Retinal pigment epithelial cell (primary cell): ENCODE results near the gene PAM16.
A peak's percentile ranks its signal among the peaks of the same experiment; 100 is the strongest.

ENCODE experiments used
- DNase-seq: peaks from one replicate; pipeline ENCODE4 v3.0.0-alpha.2; 2010; ENCODE audit warnings: low read depth
- H3K4me3 ChIP-seq: 2 replicates; pipeline ENCODE4 v1.5.1; 2011; ENCODE audit warnings: mild to moderate bottlenecking, low read length, control low read depth, moderate library complexity
- CTCF ChIP-seq: conservative IDR thresholded peaks from 2 replicates; pipeline ENCODE4 v1.5.1; 2011; ENCODE audit warnings: low read depth, low read length, control low read depth, inconsistent platforms

The PAM16 gene

GRCh38 chr16:4328782-4329775, 22.0 kb downstream of the PAM16 start:
- TF ChIP-seq CTCF, result no peak
- no peak for DNase-seq
- no peak overlapping the region for H3K4me3 ChIP-seq

- DNase-seq, result no peak
- TF ChIP-seq CTCF, result peak; percentile 71
- H3K4me3 ChIP-seq, result peak overlapping the region; percentile 33
These were observed 22.9 kb downstream of the PAM16 start for GRCh38 chr16:4328046-4328781.

GRCh38 chr16:4327386-4328045, 23.6 kb downstream of the PAM16 start:
- H3K4me3 ChIP-seq, result peak overlapping the region; percentile 33
- no peak for TF ChIP-seq CTCF
- no peak for DNase-seq

DNA sequence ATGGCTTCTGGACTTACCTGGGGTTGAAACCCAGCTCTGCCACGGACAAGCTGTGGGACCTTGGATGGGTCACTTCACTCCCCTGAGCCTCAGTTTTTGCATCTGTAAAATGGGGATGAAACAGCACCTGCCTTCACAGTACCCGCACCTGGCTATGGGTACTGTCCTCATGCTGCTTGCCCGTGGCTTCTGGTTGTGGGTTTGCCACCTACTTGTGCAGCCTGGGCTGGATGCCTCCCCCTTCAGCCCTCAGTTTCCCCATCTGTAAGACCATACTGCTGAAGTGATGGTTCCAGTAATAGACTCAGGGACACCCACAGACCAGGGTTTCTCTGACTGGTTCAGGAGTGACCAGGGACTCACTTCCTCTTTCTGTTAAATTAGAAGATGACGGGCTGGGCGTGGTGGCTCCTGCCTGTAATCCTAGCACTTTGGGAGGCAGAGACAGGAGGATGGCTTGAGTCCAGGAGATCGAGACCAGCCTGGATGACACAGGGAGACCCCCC, 25.8 kb downstream of the PAM16 start:
- no peak overlapping the region for H3K4me3 ChIP-seq
- DNase-seq, result no peak
- TF ChIP-seq CTCF, result no peak

DNA sequence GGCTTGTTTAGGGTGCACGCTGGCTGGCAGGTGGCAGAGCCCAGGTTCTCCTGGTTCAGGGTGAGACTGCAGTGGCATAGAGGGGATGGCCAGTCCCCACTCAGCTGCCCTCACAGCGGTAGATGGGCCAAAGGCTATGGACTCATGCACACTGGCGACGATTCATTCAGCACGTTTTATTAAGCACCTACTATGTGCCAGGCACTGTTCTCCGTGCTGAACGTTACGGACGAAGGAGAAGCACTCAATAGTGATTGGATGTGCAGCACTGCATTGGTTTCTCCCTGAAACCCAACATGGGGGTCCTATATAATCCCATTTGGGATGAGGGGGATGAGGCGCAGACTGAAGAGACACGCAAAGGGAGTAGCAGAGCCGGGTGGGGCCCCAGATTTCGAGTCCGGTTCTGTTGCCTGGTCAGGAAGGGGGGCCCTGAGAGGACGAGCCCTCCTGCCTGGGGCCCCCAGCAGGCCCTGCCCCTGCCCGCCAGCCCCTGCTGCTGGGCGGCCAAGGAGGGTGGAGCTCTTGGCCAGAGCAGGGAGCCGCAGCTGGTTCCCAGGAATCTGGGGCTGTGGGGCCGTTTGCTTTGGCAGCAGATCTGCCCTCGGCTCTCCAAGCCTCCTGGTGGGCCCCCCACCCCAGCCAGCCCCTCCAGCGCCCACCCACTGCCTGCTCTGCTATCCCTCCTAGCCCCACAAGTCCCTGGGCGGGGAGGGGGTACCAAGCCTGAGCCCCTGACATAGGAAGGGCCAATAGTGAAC, 26.4 kb downstream of the PAM16 start:
- no peak overlapping the region for H3K4me3 ChIP-seq
- TF ChIP-seq CTCF, result no peak
- DNase-seq, result no peak

- DNase-seq, result no peak
- no peak for TF ChIP-seq CTCF
- no peak overlapping the region for H3K4me3 ChIP-seq
These were observed 27.2 kb downstream of the PAM16 start for GRCh38 chr16:4323845-4324488.
